Measurements from ENCODE around the gene SIGLEC6.

DNA sequence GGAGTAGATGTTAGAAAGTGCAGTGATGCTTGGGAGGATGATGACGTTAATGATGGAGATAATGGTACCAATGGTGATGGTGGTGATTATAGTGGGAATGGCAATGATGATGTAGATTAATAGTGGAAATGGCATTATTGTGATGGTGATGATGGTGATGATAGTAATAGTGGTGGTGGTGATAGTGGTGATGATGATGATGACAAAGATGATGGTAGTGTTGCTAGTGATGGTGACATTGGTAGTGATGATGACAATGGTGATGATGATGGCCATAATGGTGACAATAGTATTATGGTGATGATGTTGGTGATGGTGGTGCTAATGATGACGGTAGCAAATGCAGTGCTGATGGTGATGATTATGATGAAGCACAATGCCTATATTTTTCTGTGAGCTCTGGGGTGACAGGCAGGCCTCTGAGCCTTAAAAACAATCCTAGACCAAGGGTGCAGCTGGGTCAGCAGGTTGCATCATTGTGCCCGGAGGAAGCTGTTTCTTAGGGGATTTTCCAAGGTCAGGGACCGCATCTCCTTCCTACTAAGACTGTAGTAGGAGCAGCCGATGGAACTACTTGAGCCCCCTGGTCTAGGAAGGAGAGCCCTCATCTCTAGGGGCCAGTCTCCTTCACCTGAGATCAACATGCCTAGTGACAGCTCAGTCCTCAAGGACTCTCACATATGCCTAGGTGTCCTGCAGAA lies 45.4 kb downstream of the SIGLEC6 start:
- TF ChIP-seq CTCF (IDR thresholded peaks at IDR 0.05): no peak
- TF ChIP-seq ZFX (IDR thresholded peaks at IDR 0.05; ENCODE audit: borderline replicate concordance): no peak
